DMS79 treated with DMSO at 0.1 percent for 48 hours (cell line): ENCODE data around the gene TMEM120A.
A peak's percentile ranks its signal among the peaks of the same experiment; 100 is the strongest.

ENCODE experiments used
- DNase-seq: peaks from one replicate; lab custom pipeline; 2025; lab: John Stamatoyannopoulos, UW

TMEM120A gene

GRCh38 chr7:75995052-75995471 is 667 bp upstream of the TMEM120A start:
- no peak for DNase-seq

- DNase-seq, result peak; percentile 13
Measured at GRCh38 chr7:75993689-75994387, 557 bp downstream of the TMEM120A start.

- DNase-seq, result no peak
Measured at GRCh38 chr7:75992083-75992755, 2.2 kb downstream of the TMEM120A start.

- DNase-seq, result no peak
Measured at GRCh38 chr7:75991531-75992082, 2.8 kb downstream of the TMEM120A start.

- DNase-seq, result no peak
Measured at GRCh38 chr7:75989500-75990388, 4.7 kb downstream of the TMEM120A start.

GRCh38 chr7:75988568-75989499 is 5.6 kb downstream of the TMEM120A start:
- DNase-seq, result no peak

GRCh38 chr7:75987805-75988567 is 6.4 kb downstream of the TMEM120A start:
- no peak for DNase-seq

GRCh38 chr7:75987026-75987804 is 7.2 kb downstream of the TMEM120A start:
- no peak for DNase-seq

GRCh38 chr7:75986147-75986781 is 8.1 kb downstream of the TMEM120A start:
- DNase-seq, result no peak

- no peak for DNase-seq
Measured at GRCh38 chr7:75985518-75986146, 8.8 kb downstream of the TMEM120A start.

GRCh38 chr7:75985009-75985517 is 9.3 kb downstream of the TMEM120A start:
- no peak for DNase-seq

- no peak for DNase-seq
Measured at GRCh38 chr7:75984130-75985008, 10.0 kb downstream of the TMEM120A start.

GRCh38 chr7:75983471-75984129 is 10.8 kb downstream of the TMEM120A start:
- no peak for DNase-seq

- DNase-seq, result no peak
Measured at GRCh38 chr7:75982306-75983064, 11.9 kb downstream of the TMEM120A start.

- no peak for DNase-seq
Measured at GRCh38 chr7:75981453-75982305, 12.7 kb downstream of the TMEM120A start.
